NCI-H510A (cell line): ENCODE measurements around the gene PSEN1.
"Not testable (repeated sequence)": the region's sequence is repeated elsewhere in the genome, so short reads cannot be mapped to it uniquely, and the experiment has no call there.

Source experiments
- DNase-seq: peaks from one replicate; lab custom pipeline; 2025; lab: John Stamatoyannopoulos, UW

Gene PSEN1

DNA sequence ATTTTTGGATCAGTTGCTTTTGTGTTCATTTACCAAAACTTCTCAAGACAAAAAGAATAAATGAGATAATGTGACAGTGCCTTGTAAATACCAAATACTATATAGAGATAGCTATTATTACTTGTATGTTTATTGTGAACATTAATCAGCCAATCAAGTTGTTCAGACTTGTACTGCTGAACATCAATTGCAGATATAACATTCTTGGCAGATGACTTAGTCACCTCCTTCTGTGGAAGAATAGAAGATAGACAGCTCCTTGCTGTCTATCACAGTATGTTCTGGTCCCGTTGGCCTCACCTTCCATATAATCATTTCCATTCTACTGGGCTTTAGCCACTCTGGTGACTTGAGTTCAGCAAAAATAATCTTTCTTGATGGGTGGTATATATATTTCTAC, 30.1 kb downstream of the PSEN1 start:
- DNase-seq = no peak

DNA sequence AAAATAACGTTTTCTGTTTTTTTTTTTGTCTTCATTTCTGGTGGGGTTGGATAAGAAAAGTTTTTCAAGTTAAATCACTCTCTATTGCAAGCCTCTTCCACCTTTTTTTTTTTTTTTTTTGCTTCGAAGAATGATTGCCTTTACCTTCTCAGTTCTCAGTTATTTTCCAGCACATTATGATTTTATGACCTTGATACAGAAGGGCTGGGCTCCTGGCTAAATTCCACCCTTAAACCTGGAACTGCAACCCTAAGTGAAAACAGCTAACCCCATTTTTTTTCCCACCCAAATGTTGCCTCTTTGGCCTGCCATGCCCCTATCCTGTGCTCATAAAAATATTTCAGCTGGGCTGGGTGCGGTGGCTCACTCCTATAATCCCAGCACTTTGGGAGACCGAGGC, 31.4 kb downstream of the PSEN1 start:
- DNase-seq = no peak

DNA sequence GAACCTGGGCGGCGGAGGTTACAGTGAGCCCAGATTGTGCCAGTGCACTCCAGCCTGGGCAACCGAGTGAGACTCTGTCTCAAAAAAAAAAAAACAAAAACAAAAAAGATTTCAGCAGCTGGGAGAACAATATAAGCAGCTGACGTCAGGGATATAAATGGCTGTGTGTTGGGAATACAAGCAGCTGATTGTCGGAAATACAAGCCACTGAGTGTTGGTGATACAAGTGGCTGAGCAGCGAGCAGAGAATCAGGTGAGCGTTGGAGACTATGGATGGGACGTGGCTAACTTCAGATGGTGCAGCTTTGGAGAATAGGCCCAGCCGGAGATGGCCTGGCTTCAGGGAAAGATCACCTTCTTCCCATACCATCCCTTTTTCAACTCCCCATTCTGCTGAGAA, 32.0 kb downstream of the PSEN1 start:
- no peak for DNase-seq

DNA sequence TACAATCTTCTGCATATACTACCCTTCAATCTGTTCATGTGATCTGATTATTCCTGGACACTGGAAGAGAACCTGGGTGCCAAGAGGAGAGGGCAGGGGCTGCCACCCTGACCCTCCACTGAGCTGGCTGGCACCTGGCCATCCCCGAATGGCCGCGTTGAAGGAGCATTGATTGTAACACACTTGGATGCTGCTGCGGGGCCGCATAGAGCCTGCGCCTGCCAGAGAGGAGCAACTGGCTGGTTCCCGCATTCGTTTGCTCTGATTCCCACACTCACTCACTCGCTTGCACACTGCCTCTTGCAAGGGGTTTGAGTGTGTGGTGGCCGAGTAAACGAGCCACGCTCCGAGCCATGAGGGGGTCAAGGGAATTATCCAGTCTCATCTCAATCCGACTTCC, 32.4 kb downstream of the PSEN1 start:
- no peak for DNase-seq

DNA sequence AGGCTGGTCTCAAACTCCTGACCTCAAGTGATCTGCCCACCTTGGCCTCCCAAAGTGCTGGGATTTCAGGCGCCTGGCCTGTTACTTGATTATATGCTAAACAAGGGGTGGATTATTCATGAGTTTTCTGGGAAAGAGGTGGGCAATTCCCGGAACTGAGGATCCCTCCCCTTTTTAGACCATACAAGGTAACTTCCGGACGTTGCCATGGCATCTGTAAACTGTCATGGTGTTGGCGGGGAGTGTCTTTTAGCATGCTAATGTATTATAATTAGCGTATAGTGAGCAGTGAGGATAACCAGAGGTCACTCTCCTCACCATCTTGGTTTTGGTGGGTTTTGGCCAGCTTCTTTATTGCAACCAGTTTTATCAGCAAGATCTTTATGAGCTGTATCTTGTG, 33.5 kb downstream of the PSEN1 start:
- not testable (repeated sequence) for DNase-seq

DNA sequence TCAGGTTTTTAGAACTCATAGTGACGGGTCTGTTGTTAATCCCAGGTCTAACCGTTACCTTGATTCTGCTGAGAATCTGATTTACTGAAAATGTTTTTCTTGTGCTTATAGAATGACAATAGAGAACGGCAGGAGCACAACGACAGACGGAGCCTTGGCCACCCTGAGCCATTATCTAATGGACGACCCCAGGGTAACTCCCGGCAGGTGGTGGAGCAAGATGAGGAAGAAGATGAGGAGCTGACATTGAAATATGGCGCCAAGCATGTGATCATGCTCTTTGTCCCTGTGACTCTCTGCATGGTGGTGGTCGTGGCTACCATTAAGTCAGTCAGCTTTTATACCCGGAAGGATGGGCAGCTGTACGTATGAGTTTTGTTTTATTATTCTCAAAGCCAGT, 34.4 kb downstream of the PSEN1 start:
- no peak for DNase-seq

DNA sequence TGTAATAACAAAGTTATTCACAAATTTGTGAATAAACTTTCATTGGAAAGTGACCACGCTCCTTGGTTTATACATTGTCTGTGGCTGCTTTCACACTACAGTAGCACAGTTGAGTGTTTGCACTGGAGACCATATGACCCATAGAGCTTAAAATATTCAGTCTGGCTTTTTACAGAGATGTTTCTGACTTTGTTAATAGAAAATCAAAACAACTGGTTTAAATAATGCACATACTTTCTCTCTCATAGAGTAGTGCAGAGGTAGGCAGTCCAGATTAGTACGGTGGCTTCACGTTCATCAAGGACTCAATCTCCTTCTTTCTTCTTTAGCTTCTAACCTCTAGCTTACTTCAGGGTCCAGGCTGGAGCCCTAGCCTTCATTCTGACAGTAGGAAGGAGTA, 36.2 kb downstream of the PSEN1 start:
- no peak for DNase-seq

DNA sequence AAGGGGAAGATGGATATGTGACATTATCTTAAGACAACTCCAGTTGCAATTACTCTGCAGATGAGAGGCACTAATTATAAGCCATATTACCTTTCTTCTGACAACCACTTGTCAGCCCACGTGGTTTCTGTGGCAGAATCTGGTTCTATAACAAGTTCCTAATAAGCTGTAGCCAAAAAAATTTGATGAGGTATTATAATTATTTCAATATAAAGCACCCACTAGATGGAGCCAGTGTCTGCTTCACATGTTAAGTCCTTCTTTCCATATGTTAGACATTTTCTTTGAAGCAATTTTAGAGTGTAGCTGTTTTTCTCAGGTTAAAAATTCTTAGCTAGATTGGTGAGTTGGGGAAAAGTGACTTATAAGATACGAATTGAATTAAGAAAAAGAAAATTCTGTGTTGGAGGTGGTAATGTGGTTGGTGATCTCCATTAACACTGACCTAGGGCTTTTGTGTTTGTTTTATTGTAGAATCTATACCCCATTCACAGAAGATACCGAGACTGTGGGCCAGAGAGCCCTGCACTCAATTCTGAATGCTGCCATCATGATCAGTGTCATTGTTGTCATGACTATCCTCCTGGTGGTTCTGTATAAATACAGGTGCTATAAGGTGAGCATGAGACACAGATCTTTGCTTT, 36.9 kb downstream of the PSEN1 start:
- no peak for DNase-seq

DNA sequence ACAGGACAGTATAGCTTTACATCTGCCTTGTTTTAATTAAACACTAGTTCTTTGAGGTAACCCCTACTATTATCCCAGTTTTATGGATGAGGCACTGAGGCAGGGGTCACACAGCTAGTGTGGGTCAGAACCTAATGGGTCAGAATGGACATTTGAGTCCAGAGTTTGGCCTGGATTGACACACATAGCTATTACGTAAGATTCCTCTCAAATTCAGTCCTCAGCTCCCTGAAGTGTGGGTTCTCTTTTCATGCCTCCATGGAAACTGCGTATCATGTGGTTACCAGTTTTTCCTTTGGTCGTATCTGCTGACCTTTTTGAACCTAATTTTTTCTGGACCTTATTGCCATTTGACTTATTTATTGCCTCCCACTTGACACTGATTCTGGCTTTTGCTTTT, 40.4 kb downstream of the PSEN1 start:
- no peak for DNase-seq

DNA sequence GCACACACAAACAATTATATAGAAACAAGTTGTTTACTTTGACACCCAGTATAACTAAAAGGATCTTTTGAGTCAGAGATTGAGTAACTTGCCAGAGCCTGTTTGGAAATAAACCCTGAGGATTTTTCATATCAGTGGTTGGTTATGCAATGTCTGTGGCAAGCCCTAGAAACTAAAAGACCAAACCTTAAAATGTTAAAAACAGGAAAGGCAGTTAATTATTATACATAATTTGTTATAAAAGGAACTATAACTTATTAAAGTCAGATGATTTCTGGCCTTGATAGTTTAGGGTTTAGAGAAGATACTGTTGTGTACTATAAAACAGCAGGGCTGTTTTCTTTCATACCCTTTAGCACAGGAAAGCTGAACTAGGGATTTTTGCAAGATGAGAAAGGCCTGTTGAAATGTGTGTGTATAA, 44.1 kb downstream of the PSEN1 start:
- DNase-seq = no peak

DNA sequence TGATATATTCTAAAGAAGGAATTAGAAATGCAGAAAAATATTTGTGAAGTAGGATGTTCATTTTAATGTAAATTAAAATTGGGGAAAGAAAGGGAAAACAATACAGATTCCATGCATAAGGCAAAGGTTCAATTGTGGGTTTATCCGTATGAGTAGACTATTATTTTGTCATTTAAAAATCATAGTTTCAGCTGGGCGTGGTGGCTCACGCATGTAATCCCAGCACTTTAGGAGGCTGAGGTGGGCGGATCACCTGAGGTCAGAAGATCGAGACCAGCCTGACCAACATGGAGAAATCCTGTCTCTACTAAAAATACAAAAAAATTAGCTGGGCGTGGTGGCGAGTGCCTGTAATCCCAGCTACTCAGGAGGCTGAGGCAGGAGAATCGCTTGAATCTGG, 44.7 kb downstream of the PSEN1 start:
- DNase-seq = not testable (repeated sequence)

DNA sequence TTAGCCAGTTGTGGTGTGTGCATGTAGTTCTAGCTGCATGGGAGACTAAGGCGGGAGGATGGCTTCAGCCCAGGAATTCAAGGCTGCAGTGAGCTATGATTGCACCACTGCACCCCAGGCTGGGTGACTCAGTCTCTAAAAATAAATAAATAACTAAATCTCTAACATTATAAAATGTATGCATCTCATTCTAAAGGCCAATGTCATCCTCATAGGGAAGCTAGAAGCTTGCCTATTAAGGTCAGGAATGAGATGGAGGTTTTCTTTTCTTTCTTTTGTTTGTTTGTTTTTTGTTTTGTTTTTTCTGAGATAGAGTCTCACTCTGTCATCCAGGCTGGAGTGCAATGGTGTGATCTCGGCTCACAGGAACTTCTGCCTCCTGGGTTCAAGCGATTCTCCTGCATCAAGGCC, 52.2 kb downstream of the PSEN1 start:
- DNase-seq = no peak

DNA sequence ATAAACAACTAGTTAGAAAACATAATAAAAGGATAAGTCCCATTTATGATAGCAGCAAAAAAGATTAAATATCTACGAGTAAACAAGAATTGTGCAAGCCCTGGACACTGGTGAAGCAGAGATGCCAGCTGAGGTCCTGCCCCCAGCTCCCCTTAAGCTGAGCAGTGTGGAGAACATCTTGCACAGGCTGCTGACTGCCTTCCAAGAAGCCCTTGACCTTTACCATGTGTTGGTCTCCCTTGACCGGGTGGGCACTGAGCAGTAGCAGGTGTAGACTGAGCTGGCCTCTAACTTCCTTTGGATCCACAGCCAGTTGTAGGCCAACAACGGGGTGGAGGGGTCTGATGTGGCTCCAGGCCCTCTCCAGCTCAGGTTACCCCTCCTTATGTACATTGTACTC, 53.3 kb downstream of the PSEN1 start:
- DNase-seq = no peak

DNA sequence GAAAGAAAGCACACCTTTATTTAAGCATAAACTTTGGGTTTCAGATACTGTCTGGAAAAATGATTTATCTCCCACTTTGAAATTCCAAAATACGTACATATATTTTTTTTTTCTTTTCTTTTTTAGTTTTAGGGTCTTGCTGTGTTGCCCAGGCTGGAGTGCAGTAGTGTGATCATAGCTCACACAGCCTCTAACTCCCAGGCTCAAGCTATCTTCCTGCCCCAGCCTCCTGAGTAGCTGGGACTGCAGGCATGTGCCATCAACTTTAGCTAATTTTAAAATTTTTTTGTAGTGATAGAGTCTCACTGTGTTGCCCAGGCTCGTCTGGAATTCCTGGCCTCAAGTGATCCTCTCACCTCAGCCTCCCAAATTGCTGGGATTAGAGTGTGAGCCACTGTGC, 55.1 kb downstream of the PSEN1 start:
- DNase-seq = no peak

DNA sequence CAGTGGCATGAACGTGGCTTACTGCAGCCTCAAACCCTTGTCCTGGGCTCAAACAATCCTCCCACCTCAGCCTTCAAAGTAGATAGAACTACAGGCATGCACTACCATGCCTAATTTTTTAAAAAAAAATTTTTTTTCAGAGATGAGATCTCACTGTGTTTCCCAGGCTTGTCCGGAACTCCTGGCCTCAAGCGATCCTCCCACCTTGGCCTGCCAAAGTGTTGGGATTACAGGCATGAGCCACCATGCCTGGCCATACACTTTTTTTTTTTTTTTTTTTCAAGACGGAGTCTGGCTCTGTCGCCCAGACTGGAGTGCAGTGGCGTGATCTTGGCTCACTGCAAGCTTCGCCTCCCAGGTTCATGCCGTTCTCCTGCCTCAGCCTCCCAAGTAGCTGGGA, 58.0 kb downstream of the PSEN1 start:
- not testable (repeated sequence) for DNase-seq

DNA sequence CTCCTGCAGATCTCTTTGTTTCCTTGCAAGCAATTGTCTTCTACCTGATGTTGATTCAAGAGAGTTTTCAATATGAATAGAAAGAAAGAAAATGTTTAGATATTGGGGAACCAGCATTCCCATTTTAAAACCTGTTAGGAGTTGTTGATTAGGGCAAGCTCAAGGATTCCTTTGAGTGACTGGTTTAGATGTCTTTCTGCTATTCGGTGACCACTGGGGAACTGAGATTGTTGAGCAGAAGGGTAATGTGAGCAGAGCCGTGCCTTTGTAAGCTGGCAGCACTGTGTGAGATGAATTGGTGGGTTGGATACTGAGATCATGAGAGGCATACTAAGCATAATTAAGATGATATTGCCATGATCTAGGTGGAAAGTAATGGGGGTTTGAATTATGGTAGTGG, 61.9 kb downstream of the PSEN1 start:
- DNase-seq = no peak

DNA sequence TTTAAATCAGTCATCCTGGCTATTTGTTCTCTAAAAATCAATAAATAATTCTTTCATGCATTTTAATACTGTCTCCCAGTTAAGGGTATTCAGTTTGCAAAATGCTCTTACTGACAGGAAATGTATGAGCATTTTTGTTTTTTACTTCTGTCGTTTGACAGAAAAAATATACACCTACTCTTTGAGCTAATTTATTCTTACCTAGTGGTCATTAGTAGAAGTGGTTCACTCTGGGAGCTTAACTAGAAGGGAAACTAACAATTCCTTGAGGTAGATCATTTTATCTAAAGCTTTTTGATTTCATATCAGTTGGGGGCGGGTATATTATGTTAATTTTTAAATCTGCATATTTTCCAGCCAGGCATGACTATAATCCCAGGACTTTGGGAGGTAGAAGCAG, 67.2 kb downstream of the PSEN1 start:
- no peak for DNase-seq

DNA sequence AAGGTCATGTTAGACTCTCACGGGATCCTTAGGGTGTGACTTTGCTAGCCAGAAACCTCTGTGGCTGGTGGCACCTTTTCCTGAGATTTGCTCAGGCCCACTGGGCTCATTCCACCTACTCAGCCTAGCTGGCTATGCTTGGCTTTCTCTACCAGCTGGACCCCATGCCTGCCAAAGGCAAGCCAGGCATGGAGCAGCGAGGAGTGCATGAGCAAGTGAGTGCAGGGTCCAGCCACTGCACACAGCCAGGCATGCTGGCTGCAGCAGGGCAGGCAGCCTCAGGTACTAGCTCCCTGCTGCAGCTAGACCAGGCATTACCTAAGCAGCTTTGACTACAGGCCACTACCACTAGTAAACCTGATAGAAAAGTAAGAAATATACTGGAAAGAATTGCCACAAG, 71.3 kb downstream of the PSEN1 start:
- no peak for DNase-seq

DNA sequence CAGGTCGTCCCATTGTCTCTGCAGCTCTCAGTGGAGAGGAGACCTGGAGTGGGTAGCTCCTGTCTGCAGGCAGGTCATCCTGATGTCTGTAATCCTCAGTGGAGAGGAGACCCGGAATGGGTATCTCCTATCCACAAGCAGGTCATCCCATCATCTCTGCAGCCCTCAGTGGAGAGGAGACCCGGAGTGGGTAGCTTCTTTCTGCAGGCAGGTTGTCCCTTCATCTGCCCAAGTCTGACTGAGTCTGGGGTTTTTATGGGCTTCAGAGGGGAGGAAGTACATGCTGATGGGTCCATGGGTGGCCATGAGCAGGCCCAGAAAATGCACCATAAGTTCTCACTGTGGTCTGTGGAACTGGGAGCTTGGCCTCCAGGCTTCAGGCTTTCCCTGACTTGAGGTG, 72.1 kb downstream of the PSEN1 start:
- no peak for DNase-seq

DNA sequence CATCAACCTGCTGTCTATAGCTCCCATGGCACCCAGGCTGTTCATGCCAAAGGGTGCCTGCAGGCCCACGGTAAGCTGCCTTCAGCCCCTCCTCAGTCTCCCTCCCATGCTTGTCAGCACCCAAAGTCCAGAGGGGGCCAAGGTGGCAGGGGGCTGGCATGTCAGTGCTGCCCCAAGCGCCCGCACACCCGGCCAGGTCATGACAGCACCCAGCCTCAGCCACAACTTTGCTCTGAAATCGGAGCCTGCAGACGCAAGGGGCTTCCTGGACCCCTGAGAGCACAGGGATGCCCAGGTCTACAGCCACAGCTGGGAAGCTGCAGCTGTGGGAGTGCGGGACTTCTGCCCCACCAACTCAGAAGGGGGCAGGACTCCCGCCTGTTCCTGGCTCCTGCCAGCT, 72.5 kb downstream of the PSEN1 start:
- DNase-seq = no peak

DNA sequence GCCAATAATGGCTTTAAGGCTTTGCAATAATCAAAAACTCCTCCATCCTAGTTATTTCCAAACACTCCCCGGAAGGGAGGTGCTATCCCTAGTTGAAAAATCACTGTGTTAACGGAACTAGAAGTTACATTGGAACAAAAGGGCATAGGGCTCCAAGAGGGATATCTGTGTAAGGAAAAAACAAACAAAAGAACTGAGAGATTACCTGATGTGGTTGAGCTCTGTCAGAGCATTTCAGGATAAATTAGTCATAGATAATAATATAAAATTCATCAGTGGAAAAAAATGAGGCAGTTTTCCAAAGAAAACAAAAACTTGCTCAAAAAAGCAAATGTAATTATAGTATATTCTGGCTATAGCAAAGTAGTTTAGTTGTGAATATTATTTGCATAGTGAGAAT, 73.6 kb downstream of the PSEN1 start:
- no peak for DNase-seq

DNA sequence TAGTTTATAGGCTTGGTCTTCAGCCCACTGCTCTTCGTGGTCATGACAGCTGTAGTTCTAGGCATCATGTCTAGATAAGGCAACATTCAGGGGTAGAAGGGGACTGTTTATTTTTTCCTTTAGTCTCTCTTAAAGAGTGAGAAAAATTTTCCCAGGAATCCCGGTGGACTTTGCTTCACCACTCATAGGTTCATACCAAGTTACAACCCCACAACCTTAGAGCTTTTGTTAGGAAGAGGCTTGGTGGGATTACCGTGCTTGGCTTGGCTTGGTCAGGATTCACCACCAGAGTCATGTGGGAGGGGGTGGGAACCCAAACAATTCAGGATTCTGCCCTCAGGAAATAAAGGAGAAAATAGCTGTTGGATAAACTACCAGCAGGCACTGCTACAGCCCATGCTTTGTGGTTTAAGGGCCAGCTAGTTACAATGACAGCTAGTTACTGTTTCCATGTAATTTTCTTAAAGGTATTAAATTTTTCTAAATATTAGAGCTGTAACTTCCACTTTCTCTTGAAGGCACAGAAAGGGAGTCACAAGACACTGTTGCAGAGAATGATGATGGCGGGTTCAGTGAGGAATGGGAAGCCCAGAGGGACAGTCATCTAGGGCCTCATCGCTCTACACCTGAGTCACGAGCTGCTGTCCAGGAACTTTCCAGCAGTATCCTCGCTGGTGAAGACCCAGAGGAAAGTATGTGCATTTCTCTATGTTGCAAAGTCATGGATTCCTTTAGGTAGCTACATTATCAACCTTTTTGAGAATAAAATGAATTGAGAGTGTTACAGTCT, 75.1 kb downstream of the PSEN1 start:
- DNase-seq = no peak

DNA sequence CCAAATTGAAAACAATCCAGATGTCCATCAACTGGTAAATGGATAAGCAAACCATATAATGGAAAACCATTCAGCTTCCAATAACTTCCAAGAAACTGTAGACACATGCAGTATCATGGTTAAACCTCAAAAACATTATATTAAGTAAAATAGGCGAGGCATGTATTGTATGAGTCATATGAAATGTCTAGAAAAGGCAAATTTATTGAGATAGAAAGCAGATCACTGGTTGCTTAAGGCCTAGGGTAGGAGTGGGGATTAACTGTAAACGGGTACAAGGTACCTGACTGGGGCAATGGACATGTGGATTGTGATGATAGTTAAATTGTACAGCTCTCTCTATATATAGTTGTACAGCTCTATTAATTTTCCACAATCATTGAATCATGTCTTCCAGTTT, 79.7 kb downstream of the PSEN1 start:
- DNase-seq = no peak

DNA sequence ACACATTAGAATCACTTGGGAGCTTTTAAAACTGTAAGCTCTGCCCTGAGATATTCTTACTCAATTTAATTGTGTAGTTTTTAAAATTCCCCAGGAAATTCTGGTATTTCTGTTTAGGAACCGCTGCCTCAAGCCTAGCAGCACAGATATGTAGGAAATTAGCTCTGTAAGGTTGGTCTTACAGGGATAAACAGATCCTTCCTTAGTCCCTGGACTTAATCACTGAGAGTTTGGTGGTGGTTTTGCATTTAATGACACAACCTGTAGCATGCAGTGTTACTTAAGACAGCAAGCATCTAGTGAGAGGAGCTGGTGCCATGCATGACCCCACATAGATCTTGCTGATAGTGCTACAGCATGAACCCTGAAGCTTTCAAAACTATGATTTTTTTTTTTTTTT, 81.1 kb downstream of the PSEN1 start:
- no peak for DNase-seq
